ENCODE results near the gene NUDCD2. TPM values are rescaled to one million over a fixed set of nuclear protein-coding genes. Genes with fewer than 3 reads are reported as not detected.

Gene NUDCD2
- polyA plus RNA-seq, 1 donor (not counting 4 experiments of a cell fraction or from before 2014, with no cell fraction given), result 15.9 TPM

GRCh38 chr5:163434401-163434866, 25.5 kb downstream of the NUDCD2 start:
- H3K9me3 ChIP-seq (ENCODE audit: control insufficient read depth, low read depth, low read length), result no peaks in the 10 kb centered on the region
- H3K27me3 ChIP-seq (ENCODE audit: control insufficient read depth, extremely low read depth, insufficient read depth, low read length), result peaks cover 3% of the 10 kb centered on the region
- H3K9me1 ChIP-seq (ENCODE audit: control insufficient read depth, extremely low read depth, insufficient read depth, low read length), result no peaks in the 10 kb centered on the region
- peaks cover 20% of the 10 kb centered on the region for H3K79me2 ChIP-seq (ENCODE audit: control insufficient read depth, insufficient read depth, low read length)
- peaks cover 4% of the 10 kb centered on the region for H4K20me1 ChIP-seq (ENCODE audit: control insufficient read depth, extremely low read depth, insufficient read depth, low read length)
- peak overlapping the region; percentile 27 for H2AFZ ChIP-seq (ENCODE audit: control insufficient read depth, low read length)
- FAIRE-seq, result peak; percentile 88
- peak; percentile 19 for DNase-seq (ENCODE audit: low read depth, low spot score)
- peaks cover 0 to 5% of the 10 kb centered on the region in 2 experiments for H3K36me3 ChIP-seq (ENCODE audit: control insufficient read depth in 2 of 2, extremely low read depth in 1 of 2, insufficient read depth in 2 of 2, low read length in 2 of 2)
- H3K4me2 ChIP-seq (ENCODE audit: control insufficient read depth, extremely low read depth, insufficient read depth, low read depth, low read length), result peak overlapping the region; percentile 34
- dilution Hi-C loops (cut with MboI; ENCODE audit: extremely low pct_ligation_motif_present, low sequenced_read_pairs), result no loop called here
- no peak overlapping the region for H3K27ac ChIP-seq (ENCODE audit: control insufficient read depth, insufficient read depth, low read length)
- H3K9ac ChIP-seq (ENCODE audit: control insufficient read depth, extremely low read depth, insufficient read depth, low read length), result no peak overlapping the region
- TF ChIP-seq CTCF (optimal IDR thresholded peaks at IDR 0.05 in 1 of 3, IDR thresholded peaks at IDR 0.05 in 1 of 3, conservative IDR thresholded peaks at IDR 0.05 in 1 of 3; ENCODE audit: extremely low read depth in 1 of 3, insufficient read depth in 2 of 3, low read length in 3 of 3), result no peak
- no peak for TF ChIP-seq EZH2 (IDR thresholded peaks at IDR 0.05; ENCODE audit: low read length)
- peaks cover 14% of the 10 kb centered on the region for H3K4me1 ChIP-seq (ENCODE audit: control insufficient read depth, extremely low read depth, insufficient read depth, low read length)
- H3K4me3 ChIP-seq (ENCODE audit: control insufficient read depth in 2 of 3, extremely low read depth in 1 of 3, insufficient read depth in 2 of 3, low read depth in 1 of 3, low read length in 3 of 3), result no peak overlapping the region

GRCh38 chr5:163433271-163433670, 26.6 kb downstream of the NUDCD2 start:
- dilution Hi-C loops (cut with MboI; ENCODE audit: extremely low pct_ligation_motif_present, low sequenced_read_pairs), result no loop called here
- no peak for FAIRE-seq

More at GRCh38 chr5:163433271-163433670, 26.6 kb downstream of the NUDCD2 start:
- no peak overlapping the region for H3K27ac ChIP-seq (ENCODE audit: control insufficient read depth, insufficient read depth, low read length)
- H3K27me3 ChIP-seq (ENCODE audit: control insufficient read depth, extremely low read depth, insufficient read depth, low read length), result peaks cover 3% of the 10 kb centered on the region
- H3K79me2 ChIP-seq (ENCODE audit: control insufficient read depth, insufficient read depth, low read length), result peaks cover 8% of the 10 kb centered on the region
- H3K9ac ChIP-seq (ENCODE audit: control insufficient read depth, extremely low read depth, insufficient read depth, low read length), result no peak overlapping the region
- H3K4me2 ChIP-seq (ENCODE audit: control insufficient read depth, extremely low read depth, insufficient read depth, low read depth, low read length), result no peak overlapping the region
- no peak for DNase-seq (ENCODE audit: low read depth, low spot score)
- no peak for TF ChIP-seq EZH2 (IDR thresholded peaks at IDR 0.05; ENCODE audit: low read length)
- TF ChIP-seq CTCF (optimal IDR thresholded peaks at IDR 0.05 in 1 of 3, IDR thresholded peaks at IDR 0.05 in 1 of 3, conservative IDR thresholded peaks at IDR 0.05 in 1 of 3; ENCODE audit: extremely low read depth in 1 of 3, insufficient read depth in 2 of 3, low read length in 3 of 3), result no peak
- peaks cover 4% of the 10 kb centered on the region for H3K4me1 ChIP-seq (ENCODE audit: control insufficient read depth, extremely low read depth, insufficient read depth, low read length)
- H3K9me3 ChIP-seq (ENCODE audit: control insufficient read depth, low read depth, low read length), result no peaks in the 10 kb centered on the region
- no peak overlapping the region for H3K4me3 ChIP-seq (ENCODE audit: control insufficient read depth in 2 of 3, extremely low read depth in 1 of 3, insufficient read depth in 2 of 3, low read depth in 1 of 3, low read length in 3 of 3)
- H2AFZ ChIP-seq (ENCODE audit: control insufficient read depth, low read length), result no peak overlapping the region
- H3K36me3 ChIP-seq (ENCODE audit: control insufficient read depth in 2 of 2, extremely low read depth in 1 of 2, insufficient read depth in 2 of 2, low read length in 2 of 2), result no peaks in the 10 kb centered on the region
- H4K20me1 ChIP-seq (ENCODE audit: control insufficient read depth, extremely low read depth, insufficient read depth, low read length), result no peaks in the 10 kb centered on the region
- H3K9me1 ChIP-seq (ENCODE audit: control insufficient read depth, extremely low read depth, insufficient read depth, low read length), result no peaks in the 10 kb centered on the region
